Liver (tissue), 3 donors: ENCODE results near the gene SERPINA9.

Experiments used
- ATF3 ChIP-seq: IDR thresholded peaks from 2 replicates; pipeline ENCODE4 v1.6.1; 2016; ENCODE audit warnings: antibody characterized with exemption
- CTCF ChIP-seq: fragments of 150-350 bp; IDR thresholded peaks from 2 replicates; pipeline ENCODE4 v1.5.1; 2017; ENCODE audit warnings: improper control_type of control experiment, low read depth, low read length; ENCODE audit not compliant: missing input control
- FOXA1 ChIP-seq: IDR thresholded peaks from 2 replicates; pipeline ENCODE4 v1.6.1; 2016; ENCODE audit warnings: antibody characterized with exemption
- JUND ChIP-seq, 2 donors: IDR thresholded peaks; 2 replicates each; pipeline ENCODE4 v1.6.1; 2016; ENCODE audit warnings: antibody characterized with exemption in 2 of 2
- SP1 ChIP-seq: IDR thresholded peaks from 2 replicates; pipeline ENCODE4 v1.6.1; 2018; ENCODE audit warnings: antibody characterized with exemption, mild to moderate bottlenecking
- TAF1 ChIP-seq: conservative IDR thresholded peaks from 2 replicates; pipeline ENCODE4 v1.6.1; 2016; ENCODE audit warnings: antibody characterized with exemption, mild to moderate bottlenecking
- YY1 ChIP-seq: IDR thresholded peaks from 2 replicates; pipeline ENCODE4 v1.6.1; 2016; ENCODE audit warnings: antibody characterized with exemption, mild to moderate bottlenecking
- ZBTB33 ChIP-seq: IDR thresholded peaks from 2 replicates; pipeline ENCODE4 v1.6.1; 2016; ENCODE audit warnings: antibody characterized with exemption
- donor health status: healthy.
- donor health status: healthy.

GRCh38 chr14:94464290-94464689 lies 11.7 kb downstream of the SERPINA9 start:
- TF ChIP-seq CTCF, result no peak
- TF ChIP-seq JUND (IDR thresholded peaks at IDR 0.05), result no peak
- no peak for TF ChIP-seq SP1
- TF ChIP-seq YY1, result no peak
- TF ChIP-seq ZBTB33, result no peak
- TF ChIP-seq TAF1, result no peak
- TF ChIP-seq FOXA1, result no peak
- TF ChIP-seq ATF3, result no peak
